Embryonic facial prominence (tissue), 1 donor: ENCODE data around the gene ATP5F1A.

Experiments used
- DNase-seq: peaks from one replicate; pipeline ENCODE4 v3.0.0-alpha.2; 2016; ENCODE audit errors: extremely low spot score

ATP5F1A gene

DNA sequence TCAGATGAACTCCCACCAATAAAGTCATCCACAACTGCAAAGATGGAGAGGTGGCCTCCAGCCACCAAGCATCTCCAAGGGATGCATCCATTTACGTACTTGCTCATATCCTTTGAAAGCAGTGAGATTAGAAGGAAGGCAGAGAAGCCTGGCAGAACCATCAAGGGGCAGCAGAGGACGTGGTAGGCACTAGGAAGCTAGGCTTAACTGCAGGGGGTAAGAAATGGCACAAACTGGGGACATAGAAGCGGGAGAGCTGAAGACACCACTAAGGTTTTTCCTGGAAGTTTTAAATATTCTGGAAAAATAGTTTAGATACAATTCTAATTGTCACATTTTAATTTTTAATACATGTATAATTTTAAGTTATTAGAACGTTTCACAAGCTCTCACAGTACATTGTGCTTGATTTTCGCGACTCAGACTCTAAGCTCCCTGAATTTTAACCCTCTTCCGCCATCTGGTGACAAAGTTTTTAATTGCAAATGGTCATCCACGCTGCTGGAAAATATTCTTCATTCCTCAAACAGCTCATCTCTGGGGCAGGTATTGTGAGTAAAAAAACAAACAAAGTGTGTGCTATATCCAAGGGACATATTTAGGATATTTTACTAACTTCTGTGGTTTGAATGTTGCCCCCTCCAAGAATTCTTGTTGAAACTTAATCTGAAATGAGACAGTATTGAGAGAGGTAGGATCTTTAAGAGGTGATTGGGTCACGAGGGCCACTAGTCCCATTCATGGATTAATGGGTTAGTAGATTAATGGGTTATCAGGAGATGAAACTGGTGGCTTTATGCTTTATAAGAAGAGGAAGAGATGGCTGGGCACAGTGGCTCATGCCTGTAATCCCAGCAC lies 24.4 kb downstream of the ATP5F1A start:
- DNase-seq, result peak; percentile 76

DNA sequence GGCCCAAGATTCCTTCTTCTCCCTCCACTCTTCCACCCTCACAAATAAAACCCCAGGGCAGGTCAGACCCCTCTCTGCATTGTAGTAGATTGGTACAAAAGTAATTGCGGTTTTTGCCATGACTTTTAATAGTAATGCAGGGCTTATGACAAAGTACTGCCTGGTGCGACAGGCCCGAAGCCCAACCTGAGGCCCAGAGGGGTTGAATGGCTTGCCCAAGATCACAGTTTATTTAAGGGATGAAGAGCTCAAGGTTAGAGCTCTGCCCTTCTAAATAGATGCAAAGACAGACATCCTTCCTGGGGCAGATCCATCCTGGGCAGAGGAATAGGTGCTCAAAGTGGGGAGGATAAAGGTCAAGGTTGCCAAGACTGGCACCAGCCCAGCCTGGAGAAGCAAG lies 25.1 kb downstream of the ATP5F1A start:
- no peak for DNase-seq

DNA sequence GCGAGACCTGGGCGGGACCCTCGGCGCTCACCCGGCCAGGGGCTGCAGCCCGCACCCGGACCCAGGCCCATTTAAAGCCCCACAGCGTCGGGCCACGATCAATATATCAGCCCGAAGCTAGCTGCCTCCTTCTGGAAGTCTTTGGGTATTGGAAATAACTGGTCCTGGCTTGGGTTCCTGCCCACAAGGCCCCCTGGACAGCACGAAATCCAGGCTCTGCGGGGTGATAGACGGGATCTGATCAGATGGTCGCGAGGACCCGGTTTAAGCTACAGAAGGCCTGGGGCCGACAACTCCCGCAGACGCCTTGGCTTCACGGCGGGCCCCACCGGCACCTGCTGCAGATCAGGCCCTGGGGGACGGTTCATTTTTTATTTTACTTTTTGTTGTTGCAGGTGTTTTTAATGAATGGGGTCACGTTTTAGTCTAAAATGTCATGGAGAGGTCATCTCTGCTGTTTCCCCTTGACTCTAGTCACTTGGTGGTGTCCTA lies 25.7 kb downstream of the ATP5F1A start:
- no peak for DNase-seq

DNA sequence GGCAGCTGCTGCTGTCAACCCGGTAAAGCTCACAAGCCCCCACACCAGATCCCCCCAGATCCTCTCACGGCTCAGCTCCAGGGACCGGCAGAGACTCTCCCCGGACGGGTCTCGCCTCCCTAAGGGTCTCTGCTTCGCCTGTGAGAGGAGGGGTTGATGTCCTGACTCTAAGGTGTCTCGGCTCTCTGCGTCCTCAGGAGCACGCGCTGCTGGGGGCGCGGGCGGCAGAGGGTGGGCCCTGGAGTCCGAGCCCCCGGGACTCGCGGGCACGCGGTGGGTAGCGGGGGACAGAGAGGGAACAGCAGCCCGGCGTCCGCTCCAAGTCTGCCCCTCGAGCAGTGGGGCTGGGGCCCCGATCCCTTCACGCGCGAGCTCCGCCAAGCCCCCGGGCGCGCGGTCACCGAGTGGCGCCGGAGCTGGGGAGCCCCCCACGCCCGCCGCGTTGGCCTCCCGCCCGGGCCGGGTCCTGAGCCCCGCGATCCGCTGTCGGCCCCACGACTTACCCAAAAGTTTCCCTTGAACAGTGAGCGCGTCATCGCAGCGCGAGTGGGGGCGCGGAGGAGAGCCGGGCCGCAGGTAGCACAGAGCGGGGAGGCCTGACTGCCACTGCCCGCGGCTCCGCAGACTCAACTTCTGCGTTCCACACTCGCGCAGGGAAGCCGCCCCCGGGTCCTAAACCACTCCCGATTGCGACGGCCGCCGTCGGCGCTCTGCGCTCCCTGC lies 26.3 kb downstream of the ATP5F1A start, which contains the start of gene PSTPIP2:
TSS of gene PSTPIP2 (minus strand) at position 608 of the 723 bp plus-strand sequence. CDS start at position 536, 72 bp downstream.
- DNase-seq, result no peak

DNA sequence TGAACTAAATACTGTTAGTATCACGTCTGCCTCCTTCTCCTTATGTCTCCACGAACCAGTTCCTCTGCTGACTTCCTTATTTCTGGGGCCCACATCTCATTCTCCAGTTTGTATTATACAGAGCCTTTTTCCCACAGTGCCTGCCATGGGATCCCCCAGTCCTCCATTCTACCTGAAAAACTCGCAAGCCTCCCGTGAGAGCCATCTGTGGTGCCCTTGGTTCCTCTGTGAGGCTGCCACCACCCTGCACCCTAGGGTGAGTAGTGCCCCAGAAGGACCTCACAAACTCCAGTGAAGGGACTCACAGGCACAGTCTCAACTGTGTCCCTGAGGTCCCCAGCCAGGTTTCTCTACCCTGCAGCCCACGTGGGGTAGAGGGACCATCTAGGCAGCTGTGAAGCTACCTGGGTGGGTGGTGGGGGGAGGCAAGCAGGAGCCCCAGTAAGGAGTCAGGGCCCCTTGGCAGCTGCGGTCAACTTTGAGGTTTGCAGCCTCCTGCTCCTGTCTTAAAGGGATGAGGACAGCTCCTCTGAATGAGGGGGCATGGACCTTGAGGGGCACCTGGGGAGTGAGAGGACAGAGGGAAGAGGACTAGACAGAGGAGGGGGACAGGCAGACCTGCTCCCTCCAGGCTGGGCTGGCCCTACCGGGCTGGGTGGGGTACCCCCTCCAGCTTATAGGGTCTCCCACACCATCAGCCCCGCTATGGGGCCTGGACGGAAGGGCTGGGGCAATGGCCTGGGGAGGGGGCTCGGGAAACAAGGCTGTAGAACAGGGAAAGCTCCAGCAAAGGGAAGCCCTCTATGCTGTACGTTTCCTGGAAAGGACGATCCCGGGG lies 27.1 kb downstream of the ATP5F1A start:
- DNase-seq, result no peak

DNA sequence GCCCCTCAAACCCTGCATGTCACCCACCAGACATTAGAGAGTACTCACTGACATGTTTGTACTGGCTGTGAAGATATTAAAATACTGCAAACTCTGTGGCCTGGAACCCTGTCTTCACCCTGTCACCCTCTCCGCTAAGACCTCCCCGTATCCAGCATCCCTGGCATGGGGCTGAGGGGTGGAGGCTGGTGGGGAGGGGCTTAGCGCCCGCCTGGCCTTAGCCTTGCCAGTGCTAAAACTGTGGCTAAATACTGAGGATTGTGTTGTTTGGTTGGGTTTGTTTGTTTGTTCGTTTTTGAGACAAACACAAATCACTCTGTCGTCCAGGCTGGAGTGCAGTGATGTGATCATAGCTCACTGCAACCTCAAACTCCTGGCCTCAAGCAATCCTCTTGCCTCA lies 27.9 kb downstream of the ATP5F1A start:
- no peak for DNase-seq

DNA sequence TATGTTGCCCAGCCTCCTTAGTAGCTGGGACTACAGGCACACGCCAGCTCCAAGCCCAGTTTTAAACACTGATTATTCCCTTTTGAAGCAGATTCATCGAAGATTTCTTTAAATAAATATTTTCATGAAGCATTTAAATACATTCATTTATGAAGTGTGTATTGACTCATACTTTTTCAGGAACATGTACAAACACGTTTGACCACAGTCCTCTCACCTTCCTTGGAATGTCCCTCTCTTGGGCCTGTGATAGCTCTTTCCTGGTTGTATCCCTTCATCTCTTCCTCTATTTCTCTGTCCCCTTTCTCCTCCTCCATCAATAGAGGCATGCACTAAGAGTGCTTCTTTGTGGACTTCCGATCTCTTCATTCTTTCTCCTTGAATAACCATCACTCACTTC lies 28.6 kb downstream of the ATP5F1A start:
- DNase-seq, result no peak

DNA sequence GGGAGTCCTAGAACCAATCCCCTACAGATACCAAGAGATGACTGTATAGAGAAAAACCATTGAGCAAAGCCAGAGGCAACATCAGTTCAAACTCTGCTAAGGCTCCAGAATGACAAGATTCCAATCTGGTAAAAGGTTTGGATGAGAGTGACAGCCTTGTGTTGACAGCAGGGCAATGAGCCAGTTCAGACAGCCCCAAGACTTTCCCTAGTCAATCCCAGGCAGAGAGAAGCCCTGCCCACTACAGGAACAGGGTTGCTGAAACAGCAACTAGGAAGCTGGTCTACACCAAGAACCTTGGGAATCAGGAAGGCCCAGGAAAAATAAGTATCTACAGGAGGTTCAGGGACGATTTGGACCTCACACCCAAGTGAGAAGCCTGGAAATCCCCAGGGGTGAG lies 29.3 kb downstream of the ATP5F1A start:
- DNase-seq, result no peak

DNA sequence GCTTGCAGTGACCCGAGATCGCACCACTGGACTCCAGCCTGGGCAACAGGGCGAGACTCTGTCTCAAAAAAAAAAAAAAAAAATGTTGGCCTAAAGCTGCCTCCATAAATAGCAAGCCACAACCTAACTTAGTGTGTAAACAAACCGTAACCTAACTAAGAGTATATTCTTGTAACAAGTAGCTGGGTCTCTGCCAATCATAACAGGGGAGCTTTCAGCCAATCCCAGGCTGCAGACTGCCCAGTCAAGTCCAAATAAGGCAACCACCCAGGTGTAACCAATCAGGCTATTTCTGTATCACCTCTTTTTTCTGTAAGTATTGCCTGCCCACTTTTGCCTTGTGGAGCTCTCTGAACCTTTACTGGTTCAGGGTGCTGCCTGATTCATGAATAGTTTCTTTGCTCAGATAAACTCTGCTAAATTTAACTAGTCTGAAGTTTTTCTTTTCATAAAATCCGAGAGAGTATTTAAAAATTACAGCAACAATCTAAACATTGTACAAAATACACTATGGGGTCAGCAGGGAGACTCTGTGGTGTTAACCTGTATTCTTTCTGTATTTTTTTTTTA lies 30.6 kb downstream of the ATP5F1A start:
- no peak for DNase-seq

DNA sequence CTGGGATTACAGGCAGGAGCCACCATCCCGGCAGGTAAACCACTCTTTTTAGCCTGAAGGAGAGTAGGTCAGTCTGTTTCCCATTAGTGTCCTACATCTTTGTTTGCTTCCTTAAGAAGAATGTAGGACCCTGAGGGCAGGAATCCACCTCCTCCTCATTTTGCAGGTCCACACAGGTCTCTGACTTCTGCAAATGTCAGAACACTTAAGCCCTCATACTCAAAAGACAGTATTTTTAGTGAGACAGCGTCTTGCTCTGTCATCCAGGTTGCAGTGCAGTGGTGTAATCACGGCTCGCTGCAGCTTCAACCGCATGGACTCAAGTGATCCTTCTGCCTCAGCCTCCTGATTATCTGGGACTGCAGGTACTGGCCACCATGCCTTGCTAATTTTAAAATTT lies 35.3 kb downstream of the ATP5F1A start:
- no peak for DNase-seq

DNA sequence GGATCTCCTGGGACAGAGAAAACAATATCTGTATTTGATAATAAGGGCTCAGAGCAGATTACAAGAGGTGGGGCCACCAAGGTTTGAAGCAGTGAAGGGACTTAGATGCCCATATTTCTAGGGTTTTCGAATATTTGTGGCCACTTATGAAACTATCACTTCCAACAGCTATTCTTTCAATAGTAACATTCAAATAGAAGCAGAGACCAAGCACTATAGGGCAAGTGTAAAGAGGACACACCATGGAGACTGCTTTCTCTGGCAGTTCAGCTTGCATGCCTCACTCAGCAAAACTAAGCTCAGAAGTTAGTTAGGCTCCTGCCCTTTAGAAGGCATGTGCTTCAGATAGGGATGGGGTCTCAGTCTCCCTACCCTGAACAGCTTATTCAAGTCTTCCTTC lies 36.3 kb downstream of the ATP5F1A start:
- no peak for DNase-seq

DNA sequence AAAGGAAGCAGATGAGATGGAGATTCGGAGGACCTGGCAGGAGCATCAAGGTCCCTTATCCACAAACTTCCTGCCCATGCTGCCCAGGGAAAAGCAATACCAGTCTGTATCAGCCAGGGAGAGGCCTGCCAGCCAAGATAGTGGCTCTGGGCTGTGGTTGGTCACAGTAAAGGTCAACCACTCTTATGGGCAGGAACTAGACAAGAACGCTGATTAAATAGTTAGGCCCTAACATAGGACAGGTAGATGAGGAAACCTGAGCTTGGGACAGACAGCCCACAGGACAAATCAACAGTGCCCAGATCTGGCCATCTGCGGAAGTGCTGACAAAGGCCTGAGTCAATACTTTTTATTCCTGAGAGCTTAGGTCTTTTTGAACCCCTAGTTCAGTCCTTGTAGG lies 36.7 kb downstream of the ATP5F1A start:
- no peak for DNase-seq

DNA sequence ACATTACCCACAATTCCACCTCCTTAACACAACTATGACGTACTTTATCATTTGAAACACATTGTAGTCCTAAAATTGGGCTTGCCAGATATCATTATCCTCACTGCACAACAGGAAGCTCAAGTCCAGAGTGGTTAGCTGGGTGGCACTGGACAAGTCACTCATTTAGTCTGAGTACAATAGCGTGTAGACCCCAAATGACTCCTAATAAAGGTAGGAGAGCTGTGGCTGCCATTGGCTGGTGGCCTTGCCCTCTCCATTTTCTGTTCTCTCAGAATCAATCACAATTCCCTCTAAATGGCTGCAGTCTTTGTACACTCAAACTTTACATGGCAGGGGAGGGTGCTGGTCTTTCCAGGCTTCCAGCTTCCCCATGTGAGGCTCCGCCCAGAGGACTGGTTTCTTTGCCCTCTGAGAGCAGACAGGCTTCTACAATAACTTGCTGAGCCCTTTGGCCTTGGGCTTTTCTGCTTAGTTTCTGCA lies 37.7 kb downstream of the ATP5F1A start:
- no peak for DNase-seq

DNA sequence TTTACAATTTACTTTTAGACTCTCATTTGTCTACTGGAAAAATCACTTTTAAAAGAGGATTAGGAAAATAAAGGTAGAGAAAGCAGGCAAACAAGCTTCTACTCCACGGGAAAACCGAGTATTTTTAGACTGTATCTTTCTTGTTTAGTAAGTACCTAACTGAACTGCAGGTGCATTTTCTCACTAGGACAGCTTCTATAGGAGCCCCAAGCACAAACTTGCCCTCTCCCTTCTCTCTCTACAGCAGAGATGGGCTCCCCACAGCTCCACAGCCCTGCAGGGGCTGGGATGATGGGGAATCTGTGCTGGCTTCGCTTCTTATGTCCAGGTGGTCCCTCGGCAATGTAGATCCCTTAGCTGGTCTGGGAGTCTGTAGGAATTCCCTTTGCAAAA lies 42.3 kb downstream of the ATP5F1A start:
- no peak for DNase-seq

DNA sequence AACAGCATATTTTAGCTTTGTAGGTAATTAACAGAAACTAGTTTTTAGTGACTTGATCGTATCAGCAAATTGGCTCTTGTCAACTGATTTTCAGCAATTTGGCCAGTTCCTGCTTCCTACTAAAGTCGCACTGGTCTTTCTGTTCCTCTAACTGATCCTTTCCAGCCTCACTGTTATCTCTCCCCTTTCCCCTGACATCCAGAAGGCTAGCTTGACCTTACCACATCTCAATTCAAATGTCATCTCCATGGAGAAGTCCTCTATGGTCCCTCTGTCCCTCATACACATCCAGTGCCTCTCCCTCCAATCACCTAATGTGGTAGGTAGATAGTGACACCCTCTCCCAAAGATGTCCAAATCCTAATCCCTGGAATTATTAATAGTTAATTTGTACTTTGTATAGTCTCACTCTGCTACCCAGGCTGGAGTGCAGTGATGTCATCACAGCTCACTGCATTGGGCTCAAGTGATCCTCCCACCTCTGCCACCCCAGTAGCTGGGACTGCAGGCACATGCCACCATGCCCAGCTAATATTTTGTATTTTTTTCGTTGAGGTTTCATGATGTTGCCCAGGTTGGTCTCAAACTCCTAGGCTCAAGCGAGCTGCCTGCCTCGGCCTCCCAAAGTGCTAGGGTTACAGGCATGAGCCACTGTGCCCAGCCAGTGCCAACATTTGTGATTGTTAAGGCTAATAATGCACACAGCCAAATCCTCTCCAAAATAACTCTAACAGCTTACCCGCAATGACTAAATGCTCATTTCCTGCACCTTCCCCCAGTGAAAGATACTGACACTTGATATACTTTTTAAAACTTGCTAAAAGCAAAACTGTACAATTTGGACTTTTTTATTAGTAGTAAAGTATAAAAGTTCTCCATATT lies 42.9 kb downstream of the ATP5F1A start:
- no peak for DNase-seq

DNA sequence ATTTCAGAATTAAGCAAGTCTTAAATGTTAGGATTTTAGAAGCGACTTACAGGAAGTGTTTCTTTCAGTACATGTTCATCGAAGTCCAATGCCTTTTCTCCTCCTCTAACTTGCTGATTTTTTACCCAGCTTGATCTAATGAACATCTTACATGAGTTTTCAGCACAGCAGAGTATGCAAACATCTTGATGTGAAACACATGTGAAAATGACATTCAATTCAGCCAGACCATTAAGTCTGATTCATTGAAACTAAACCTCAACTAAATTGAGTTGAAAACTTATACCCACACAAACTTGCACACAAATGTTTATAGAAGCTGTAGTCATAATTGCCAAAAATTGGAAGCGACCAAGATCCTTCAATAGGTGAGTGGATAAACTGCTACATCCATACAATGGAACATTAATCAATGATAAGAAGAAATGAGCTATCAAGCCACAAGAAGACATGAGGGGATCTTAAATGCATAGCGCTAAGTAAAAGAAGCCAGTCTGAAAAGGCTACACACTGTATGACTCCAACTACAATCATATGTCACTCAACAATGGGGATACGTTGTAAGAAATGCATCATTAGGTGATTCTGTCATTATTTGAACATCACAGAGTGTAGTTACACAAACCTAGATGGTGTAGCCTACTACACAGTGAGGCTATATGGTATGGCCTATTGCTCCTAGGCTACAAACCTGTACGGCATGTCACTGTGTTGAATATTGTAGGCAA lies 44.6 kb downstream of the ATP5F1A start:
- peak; percentile 31 for DNase-seq

DNA sequence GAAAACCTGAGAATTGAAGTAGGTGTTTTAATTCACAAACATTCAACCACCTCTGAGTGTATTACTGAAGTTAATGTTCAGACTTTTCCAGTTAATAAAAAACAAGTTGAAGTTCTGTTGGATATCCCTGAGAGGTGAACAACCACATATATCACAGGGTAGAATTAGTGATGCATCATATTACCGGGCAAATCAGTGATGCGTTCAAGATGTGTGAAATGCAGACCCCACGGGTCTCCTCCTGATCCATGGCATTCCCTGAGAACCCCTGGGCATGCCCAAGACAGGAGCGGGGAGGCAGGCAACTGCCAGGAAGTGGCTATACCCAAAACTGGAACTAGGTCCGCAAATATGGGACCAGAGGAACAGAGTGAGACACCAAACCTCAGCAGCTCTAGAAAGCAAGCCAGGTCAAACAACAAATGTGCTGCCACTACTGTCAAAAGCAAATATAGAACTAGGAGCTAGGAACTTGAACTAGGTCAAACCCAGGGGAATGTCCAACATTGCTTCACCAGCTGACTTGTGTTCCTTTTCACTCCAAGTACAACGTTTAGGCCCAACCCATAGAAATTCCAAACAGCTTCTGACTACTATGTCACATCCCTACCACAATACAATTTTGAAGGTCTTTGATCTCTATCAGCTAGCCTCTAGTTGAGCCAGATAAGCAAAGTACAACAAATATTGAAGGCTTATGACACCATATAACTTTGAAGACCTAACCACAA lies 46.2 kb downstream of the ATP5F1A start:
- no peak for DNase-seq

DNA sequence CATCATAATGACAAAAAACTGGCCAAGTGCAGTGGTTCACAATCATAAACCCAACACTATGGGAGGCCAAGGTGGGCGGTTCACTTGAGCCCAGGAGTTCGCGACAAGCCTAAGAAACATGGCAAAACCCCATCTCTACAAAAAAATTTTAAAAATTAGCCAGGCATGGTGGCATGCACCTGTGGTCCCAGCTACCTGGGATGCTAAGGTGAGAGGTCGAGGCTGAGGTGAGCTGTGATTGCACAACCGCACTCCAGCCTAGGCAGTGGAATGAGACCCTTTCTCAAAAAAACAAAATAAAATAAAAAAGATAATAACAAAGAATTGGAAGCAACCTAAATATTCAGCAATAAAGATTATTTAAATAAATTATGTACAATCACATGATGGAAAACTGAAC lies 47.8 kb downstream of the ATP5F1A start:
- DNase-seq, result no peak

DNA sequence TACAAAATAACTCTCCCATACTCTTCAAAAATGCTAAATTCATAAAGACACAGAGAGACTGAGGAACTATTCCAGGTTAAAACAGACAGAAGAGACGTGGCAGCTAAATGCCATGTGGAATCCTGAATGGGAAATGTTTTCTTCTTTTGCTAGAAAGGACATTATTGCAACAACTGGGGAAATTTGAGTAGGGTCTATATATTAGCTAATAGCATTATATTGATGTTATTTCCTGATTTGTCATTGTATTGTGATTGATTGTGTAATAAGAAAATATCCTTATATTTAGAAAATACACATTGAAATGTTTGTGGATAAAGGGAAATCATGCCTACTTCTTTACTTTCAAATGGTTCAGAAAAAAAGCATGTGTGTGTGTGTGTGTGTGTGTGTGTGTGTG lies 49.5 kb downstream of the ATP5F1A start:
- DNase-seq, result no peak
